ENCODE measurements around the gene H3-3A. TPM values are rescaled to one million over a fixed set of nuclear protein-coding genes. Genes with fewer than 3 reads are reported as not detected.
A peak's percentile ranks its signal among the peaks of the same experiment; 100 is the strongest.

The H3-3A gene
- total and polyA plus RNA-seq, 9 donors, result 351 to 754 (median 651) TPM

GRCh38 chr1:226093621-226094020 lies 31.1 kb downstream of the H3-3A start:
- H3K9me3 ChIP-seq (replicated peaks; ENCODE audit: control insufficient read depth, low read depth, low read length), result no peaks in the 10 kb centered on the region
- H3K4me3 ChIP-seq (ENCODE audit: low read length), result no peak overlapping the region
- no peak for DNase-seq
- no peaks in the 10 kb centered on the region for H3K4me1 ChIP-seq (ENCODE audit: control insufficient read depth, insufficient read depth, low read length)
- H3K36me3 ChIP-seq (ENCODE audit: control insufficient read depth, insufficient read depth, low read length), result no peaks in the 10 kb centered on the region
- no peak overlapping the region for H3K27ac ChIP-seq (ENCODE audit: low read length)
- WGBS (ENCODE audit: insufficient coverage), result no CpG with 5 or more reads among the region's 2 CpGs
- peaks cover 3% of the 10 kb centered on the region for H3K27me3 ChIP-seq (ENCODE audit: control insufficient read depth, insufficient read depth, low read length)

GRCh38 chr1:226094451-226094850 lies 31.9 kb downstream of the H3-3A start:
- H3K27me3 ChIP-seq (ENCODE audit: control insufficient read depth, insufficient read depth, low read length), result peaks cover 8% of the 10 kb centered on the region
- no peaks in the 10 kb centered on the region for H3K9me3 ChIP-seq (replicated peaks; ENCODE audit: control insufficient read depth, low read depth, low read length)
- WGBS (ENCODE audit: insufficient coverage), result 0% methylated on average over 1 of the region's 1 CpG
- no peak overlapping the region for H3K27ac ChIP-seq (ENCODE audit: low read length)
- no peak overlapping the region for H3K4me3 ChIP-seq (ENCODE audit: low read length)
- H3K4me1 ChIP-seq (ENCODE audit: control insufficient read depth, insufficient read depth, low read length), result no peaks in the 10 kb centered on the region
- no peak for DNase-seq
- H3K36me3 ChIP-seq (ENCODE audit: control insufficient read depth, insufficient read depth, low read length), result no peaks in the 10 kb centered on the region

GRCh38 chr1:226095286-226095685 lies 32.8 kb downstream of the H3-3A start:
- Histone ChIP-seq H3K4me1 (ENCODE audit: control insufficient read depth, insufficient read depth, low read length) (peaks cover 2% of the 10 kb centered on the region), H3K36me3 (ENCODE audit: control insufficient read depth, insufficient read depth, low read length) (no peaks in the 10 kb centered on the region), H3K9me3 (replicated peaks; ENCODE audit: control insufficient read depth, low read depth, low read length) (no peaks in the 10 kb centered on the region), H3K27me3 (ENCODE audit: control insufficient read depth, insufficient read depth, low read length) (peaks cover 12% of the 10 kb centered on the region), H3K4me3 (ENCODE audit: low read length) (no peak overlapping the region), H3K27ac (ENCODE audit: low read length) (no peak overlapping the region)
- DNase-seq, result no peak
- WGBS (ENCODE audit: insufficient coverage), result 78% methylated on average over 2 of the region's 2 CpGs

GRCh38 chr1:226097866-226098625 lies 35.5 kb downstream of the H3-3A start:
- H3K27ac ChIP-seq (ENCODE audit: low read length), result no peak overlapping the region
- no peaks in the 10 kb centered on the region for H3K36me3 ChIP-seq (ENCODE audit: control insufficient read depth, insufficient read depth, low read length)

GRCh38 chr1:226098870-226099835 lies 36.6 kb downstream of the H3-3A start:
- Histone ChIP-seq H3K4me1 (ENCODE audit: control insufficient read depth, insufficient read depth, low read length) (peaks cover 6% of the 10 kb centered on the region), H3K9me3 (replicated peaks; ENCODE audit: control insufficient read depth, low read depth, low read length) (no peaks in the 10 kb centered on the region), H3K27ac (ENCODE audit: low read length) (no peak overlapping the region), H3K36me3 (ENCODE audit: control insufficient read depth, insufficient read depth, low read length) (no peaks in the 10 kb centered on the region), H3K27me3 (ENCODE audit: control insufficient read depth, insufficient read depth, low read length) (peaks cover 18% of the 10 kb centered on the region), H3K4me3 (ENCODE audit: low read length) (no peak overlapping the region)
- no CpG with 5 or more reads among the region's 3 CpGs for WGBS (ENCODE audit: insufficient coverage)
- no peak for DNase-seq

More at GRCh38 chr1:226097866-226098625, 35.5 kb downstream of the H3-3A start:
- Histone ChIP-seq H3K9me3 (replicated peaks; ENCODE audit: control insufficient read depth, low read depth, low read length) (no peaks in the 10 kb centered on the region), H3K4me3 (ENCODE audit: low read length) (no peak overlapping the region), H3K4me1 (ENCODE audit: control insufficient read depth, insufficient read depth, low read length) (peaks cover 6% of the 10 kb centered on the region), H3K27me3 (ENCODE audit: control insufficient read depth, insufficient read depth, low read length) (peaks cover 18% of the 10 kb centered on the region)
- WGBS (ENCODE audit: insufficient coverage), result 61% methylated on average over 3 of the region's 5 CpGs
- DNase-seq, result no peak

GRCh38 chr1:226100436-226101391 lies 38.2 kb downstream of the H3-3A start:
- WGBS (ENCODE audit: insufficient coverage), result 9% methylated on average over 16 of the region's 32 CpGs
- H3K27ac ChIP-seq (ENCODE audit: low read length), result no peak overlapping the region
- no peaks in the 10 kb centered on the region for H3K36me3 ChIP-seq (ENCODE audit: control insufficient read depth, insufficient read depth, low read length)
- H3K27me3 ChIP-seq (ENCODE audit: control insufficient read depth, insufficient read depth, low read length), result peaks cover 18% of the 10 kb centered on the region
- no peak for DNase-seq
- H3K9me3 ChIP-seq (replicated peaks; ENCODE audit: control insufficient read depth, low read depth, low read length), result no peaks in the 10 kb centered on the region
- H3K4me3 ChIP-seq (ENCODE audit: low read length), result peak overlapping the region; percentile 37
- peaks cover 10% of the 10 kb centered on the region for H3K4me1 ChIP-seq (ENCODE audit: control insufficient read depth, insufficient read depth, low read length)

GRCh38 chr1:226104671-226105121 lies 42.2 kb downstream of the H3-3A start:
- no peak for DNase-seq
- H3K4me1 ChIP-seq (ENCODE audit: control insufficient read depth, insufficient read depth, low read length), result peaks cover 22% of the 10 kb centered on the region
- no peaks in the 10 kb centered on the region for H3K36me3 ChIP-seq (ENCODE audit: control insufficient read depth, insufficient read depth, low read length)
- 49% methylated on average over 8 of the region's 8 CpGs for WGBS (ENCODE audit: insufficient coverage)
- H3K9me3 ChIP-seq (replicated peaks; ENCODE audit: control insufficient read depth, low read depth, low read length), result no peaks in the 10 kb centered on the region
- peaks cover 8% of the 10 kb centered on the region for H3K27me3 ChIP-seq (ENCODE audit: control insufficient read depth, insufficient read depth, low read length)
- no peak overlapping the region for H3K4me3 ChIP-seq (ENCODE audit: low read length)
- H3K27ac ChIP-seq (ENCODE audit: low read length), result no peak overlapping the region

GRCh38 chr1:226107471-226108460 lies 45.2 kb downstream of the H3-3A start:
- Histone ChIP-seq H3K27ac (ENCODE audit: low read length) (no peak overlapping the region), H3K4me3 (ENCODE audit: low read length) (no peak overlapping the region), H3K9me3 (replicated peaks; ENCODE audit: control insufficient read depth, low read depth, low read length) (no peaks in the 10 kb centered on the region), H3K36me3 (ENCODE audit: control insufficient read depth, insufficient read depth, low read length) (no peaks in the 10 kb centered on the region), H3K4me1 (ENCODE audit: control insufficient read depth, insufficient read depth, low read length) (peaks cover 37% of the 10 kb centered on the region), H3K27me3 (ENCODE audit: control insufficient read depth, insufficient read depth, low read length) (no peaks in the 10 kb centered on the region)
- WGBS (ENCODE audit: insufficient coverage), result 48% methylated on average over 2 of the region's 3 CpGs
- no peak for DNase-seq

Measured in muscle of leg (tissue), 11 donors.